SIG-M5 (cell line): Measurements from ENCODE around the gene SFXN5.

Experiments
- DNase-seq: peaks from one replicate; lab custom pipeline; 2025; lab: John Stamatoyannopoulos, UW

The SFXN5 gene

GRCh38 chr2:72940361-72940760 lies 131.2 kb downstream of the SFXN5 start:
- DNase-seq, result no peak

DNA sequence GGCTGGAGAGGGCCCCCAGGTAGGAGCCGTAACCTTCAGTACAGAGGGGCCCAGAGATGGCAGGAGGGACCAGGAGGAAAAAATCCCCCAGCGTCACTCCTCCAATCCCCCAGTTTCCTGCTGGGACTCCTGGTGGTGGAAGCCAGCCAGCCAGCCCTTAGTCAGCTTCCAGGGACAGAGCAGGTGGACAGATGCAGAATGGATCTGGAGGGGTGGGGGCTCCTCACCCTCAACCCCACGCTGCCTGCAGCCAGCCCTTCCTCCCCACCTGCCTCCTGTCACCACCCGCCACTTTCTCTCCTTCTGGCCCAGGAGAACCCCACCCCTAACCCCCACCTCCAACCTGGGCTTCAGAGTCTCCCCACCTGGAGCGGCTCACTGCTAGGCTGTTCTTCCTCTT lies 133.1 kb downstream of the SFXN5 start:
- DNase-seq, result no peak

DNA sequence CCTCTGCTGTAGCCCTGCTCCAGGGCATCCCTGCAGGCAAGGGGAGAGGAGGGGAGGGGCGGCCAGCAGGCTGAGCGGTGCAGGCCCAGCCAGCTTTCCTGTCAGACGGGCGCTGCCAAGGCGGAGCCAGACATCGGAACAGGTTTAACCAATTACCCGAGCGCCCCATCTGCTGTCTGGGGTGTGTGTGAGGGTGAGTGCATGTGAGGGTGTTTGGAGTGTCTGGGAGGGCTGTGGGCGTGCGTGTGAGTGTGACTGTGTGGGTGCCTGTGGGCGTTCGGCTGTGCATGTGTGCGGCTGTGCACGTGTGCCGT lies 134.2 kb downstream of the SFXN5 start:
- DNase-seq, result no peak

DNA sequence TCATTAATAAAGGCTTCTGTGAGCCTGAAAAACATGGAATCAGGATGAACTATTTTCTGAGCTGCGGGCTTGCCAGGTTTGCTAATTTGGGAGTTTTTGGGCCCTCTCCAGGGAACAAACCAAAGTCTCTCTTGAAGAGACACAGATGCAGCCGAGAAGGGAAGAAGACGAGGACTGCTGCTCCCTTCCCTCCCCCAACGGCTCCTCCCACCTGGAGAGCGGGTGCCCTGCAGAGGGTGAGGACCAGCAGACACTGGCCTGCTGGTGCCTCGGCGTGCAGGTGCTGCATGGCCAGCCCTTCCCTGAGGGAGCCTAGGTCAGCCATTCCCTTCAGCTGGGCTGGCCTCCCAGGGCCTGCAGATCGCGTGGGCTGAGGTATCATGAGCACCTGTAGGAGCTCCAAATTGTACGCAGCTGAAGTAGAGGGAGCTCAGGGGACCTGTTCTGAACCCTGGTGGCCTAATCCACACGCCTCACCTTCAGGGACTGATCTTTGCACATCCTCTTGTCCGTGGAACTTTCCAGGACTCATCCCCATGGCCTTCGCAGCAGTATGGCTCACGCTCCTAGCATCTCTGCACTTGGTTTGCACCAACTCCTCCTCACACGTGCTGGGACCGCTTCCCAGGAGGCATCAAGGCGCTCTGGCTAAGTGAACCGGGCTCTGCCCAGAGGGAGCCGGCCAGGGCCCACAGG lies 134.7 kb downstream of the SFXN5 start:
- DNase-seq, result no peak

GRCh38 chr2:72935611-72935957 lies 135.9 kb downstream of the SFXN5 start:
- DNase-seq, result no peak

DNA sequence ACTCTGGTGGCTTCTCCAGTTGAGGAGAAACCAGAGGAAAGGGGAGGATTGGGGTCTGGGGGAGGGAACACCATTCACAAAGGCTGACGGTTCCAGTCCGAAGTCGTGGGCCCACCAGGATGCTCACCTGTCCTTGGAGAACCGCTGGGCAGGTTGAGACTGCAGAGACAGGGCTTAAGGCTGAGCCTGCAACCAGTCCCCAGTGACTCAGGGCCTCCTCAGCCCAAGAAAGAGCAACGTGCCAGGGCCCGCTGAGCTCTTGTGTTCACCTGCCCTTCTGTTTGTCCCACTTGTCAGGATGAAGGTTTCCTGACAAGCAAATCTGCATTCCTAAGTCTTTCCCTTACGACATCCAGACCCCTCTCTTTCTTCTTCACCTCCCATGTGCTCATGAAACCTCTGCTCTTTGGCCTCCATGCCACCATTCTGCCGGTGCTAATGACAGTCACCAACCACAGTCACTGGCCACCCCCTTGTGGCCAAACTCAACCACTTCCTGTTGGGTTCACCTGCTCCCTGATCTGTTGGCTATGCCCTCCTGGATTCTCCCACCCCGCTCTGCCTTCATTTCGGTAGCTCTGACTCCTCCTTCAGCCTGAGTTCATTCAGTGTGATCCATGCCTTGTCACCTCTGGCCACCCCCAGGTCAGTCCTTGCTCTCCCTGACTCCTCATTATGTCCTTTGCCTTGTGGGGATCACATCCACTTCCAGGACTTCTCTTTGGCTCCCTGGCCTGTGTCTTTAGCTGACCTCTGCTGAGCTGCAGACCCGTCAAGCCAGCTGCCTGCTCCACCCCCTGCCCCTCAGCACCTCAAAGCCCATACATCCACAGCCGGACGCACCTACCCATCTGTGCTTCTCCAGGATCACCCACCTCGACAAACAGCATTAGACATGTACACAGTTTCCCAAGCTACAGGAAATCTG lies 136.6 kb downstream of the SFXN5 start:
- no peak for DNase-seq

DNA sequence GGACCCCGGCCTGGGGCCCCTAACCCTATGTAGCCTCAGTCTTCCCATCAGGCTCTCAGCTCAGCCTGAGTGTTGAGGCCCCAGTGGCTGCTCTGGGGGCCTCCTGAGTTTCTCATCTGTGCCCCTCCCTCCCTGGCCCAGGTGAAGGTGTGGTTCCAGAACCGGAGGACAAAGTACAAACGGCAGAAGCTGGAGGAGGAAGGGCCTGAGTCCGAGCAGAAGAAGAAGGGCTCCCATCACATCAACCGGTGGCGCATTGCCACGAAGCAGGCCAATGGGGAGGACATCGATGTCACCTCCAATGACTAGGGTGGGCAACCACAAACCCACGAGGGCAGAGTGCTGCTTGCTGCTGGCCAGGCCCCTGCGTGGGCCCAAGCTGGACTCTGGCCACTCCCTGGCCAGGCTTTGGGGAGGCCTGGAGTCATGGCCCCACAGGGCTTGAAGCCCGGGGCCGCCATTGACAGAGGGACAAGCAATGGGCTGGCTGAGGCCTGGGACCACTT lies 137.8 kb downstream of the SFXN5 start:
- DNase-seq, result no peak

DNA sequence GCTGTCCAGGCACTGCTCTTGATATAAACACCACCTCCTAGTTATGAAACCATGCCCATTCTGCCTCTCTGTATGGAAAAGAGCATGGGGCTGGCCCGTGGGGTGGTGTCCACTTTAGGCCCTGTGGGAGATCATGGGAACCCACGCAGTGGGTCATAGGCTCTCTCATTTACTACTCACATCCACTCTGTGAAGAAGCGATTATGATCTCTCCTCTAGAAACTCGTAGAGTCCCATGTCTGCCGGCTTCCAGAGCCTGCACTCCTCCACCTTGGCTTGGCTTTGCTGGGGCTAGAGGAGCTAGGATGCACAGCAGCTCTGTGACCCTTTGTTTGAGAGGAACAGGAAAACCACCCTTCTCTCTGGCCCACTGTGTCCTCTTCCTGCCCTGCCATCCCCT lies 138.3 kb downstream of the SFXN5 start:
- DNase-seq, result no peak

DNA sequence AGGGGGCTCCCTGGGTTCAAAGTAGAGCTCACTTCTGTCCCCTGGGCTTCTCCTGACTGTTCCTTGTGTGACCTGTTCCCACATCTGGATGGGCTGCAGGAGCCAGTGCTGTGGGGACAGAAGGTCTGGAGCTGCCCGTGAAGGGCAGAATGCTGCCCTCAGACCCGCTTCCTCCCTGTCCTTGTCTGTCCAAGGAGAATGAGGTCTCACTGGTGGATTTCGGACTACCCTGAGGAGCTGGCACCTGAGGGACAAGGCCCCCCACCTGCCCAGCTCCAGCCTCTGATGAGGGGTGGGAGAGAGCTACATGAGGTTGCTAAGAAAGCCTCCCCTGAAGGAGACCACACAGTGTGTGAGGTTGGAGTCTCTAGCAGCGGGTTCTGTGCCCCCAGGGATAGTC lies 138.7 kb downstream of the SFXN5 start:
- no peak for DNase-seq

- no peak for DNase-seq
These were observed 139.3 kb downstream of the SFXN5 start for GRCh38 chr2:72932045-72932740.

DNA sequence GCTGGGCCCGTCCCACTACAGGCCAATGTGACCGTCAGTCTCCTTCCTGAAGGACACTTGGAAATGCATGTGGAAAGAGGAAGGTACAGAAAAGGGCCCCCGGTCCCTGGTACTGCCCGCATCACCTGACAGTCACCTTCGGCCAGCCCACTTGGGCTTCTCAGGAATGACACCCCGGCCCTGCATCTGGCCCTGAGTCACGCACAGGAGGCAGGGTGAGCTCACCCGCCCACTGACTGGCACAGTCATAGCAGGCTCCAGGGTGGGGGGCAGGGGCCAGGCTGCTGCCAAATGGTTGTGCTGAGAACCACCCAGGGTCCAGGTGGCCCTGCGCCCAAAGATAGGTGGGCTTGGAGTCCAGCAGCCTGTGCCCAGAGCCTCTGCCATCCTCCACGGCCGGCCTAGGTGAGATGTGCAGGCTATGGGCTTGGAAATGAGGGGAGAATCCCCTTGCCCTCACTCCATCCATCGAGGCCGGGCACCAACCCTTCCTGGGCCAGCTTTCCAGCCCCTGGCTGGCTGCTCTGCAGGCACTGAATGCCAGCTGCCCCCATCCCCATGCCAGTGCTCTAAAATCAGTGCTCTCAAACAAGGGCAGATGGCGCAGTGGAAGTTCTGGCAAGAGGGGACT lies 140.1 kb downstream of the SFXN5 start:
- no peak for DNase-seq

DNA sequence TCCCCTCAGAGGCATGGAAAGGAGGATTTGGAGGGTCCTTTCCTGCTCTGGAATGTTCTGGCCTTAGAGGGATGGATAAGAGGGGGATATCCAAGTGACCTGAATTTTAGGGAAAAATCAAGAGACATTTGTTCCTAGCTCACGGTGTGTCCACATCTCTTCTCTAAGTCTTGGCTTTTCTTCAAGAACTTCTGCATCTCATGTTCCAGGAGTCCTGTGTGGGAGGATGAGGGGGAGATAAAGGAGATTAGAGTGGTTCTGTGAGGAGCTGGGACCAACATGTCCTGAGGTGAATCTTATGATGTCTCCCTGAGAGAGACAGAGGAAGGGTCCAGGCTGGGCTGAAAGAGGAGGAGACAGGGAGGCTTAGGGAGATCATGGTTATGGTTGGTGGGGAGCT lies 142.5 kb downstream of the SFXN5 start:
- DNase-seq, result no peak

- DNase-seq, result no peak
These were observed 143.6 kb downstream of the SFXN5 start for GRCh38 chr2:72927619-72928550.

DNA sequence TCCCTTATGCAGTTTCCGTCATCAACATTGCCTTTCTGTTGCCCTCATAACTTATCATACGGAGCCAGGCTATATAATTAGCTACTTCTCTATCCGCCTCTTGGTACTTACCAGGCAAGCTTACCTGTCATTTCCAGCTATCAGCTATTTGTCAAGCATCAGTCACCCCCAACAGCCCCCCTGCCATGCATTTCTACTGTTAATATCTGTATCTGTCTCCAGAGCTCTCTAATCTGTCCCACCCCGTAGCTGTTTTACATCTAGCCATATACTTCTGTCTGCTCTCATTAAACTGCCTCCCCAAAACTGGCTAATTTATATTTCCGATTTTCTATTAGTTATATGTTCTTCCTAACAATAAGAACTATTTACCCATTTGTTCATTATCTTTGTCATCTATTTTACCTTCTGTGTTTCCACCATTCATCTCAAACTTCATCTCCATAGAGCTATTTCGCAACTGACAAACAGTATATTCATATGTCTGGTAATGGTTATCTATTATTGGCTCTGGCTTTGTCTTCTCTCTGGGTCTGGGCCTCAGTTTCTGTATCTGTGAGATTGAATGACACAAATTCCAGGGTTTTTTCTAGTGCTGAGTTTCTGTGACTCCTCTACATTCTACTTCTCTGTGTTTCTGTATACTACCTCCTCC lies 144.6 kb downstream of the SFXN5 start:
- no peak for DNase-seq

GRCh38 chr2:72926368-72926767 lies 145.1 kb downstream of the SFXN5 start:
- no peak for DNase-seq

DNA sequence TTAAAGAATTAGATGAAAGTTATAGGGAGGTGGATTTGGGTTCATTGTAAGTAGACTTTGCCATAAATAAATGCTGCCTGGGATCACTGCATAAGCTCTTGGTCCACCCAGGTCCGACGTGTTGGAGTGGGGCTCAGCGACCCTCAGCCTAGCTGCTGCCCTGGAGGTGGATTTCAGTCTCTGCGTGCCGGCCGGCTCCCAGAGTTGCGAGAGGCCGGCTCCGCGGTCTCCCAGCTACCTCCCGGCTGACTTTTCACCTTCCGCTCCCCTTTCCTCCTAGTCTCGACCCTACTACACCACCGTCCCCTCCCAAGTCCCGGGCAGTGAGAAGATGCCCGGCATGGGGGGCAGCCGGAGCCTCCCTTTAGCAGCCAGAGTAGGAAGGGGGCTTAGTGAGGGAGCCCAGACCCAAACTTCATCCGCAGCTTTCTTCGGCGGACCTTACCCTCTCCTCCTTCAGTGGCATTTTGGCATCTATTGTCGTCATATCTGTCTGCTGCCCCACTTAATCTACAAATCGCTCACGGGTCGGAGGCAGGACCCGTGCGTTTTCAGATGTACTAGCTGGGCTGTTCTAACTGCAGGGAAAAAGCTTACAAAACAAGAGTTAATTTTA lies 146.1 kb downstream of the SFXN5 start:
- DNase-seq, result no peak

- DNase-seq, result no peak
These were observed 146.9 kb downstream of the SFXN5 start for GRCh38 chr2:72924353-72925240.

DNA sequence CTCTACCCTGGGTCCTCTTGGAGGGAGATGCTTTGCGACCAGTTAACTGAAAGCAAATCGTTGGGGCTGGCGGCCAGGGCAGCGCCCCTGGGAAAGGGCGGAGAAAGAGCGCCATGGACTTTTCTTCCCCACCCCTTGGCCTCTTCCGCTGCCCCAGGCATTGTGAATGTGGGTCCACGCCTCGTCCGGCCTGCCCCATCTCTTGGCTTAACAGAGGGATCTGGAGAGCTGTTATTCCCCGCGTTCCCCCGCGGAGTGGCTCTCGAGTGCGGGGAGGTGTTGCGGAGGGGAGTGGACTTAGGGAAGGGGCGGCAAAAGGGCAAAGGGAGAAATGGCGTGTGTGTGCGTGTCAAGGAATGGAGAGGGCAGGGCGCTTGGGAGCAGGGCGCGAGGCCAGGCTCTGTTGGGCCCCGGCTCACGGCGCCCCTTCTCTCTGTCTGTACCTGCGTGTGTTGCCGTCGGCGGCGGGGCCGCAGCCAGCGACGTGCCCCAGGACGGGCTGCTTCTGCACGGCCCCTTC lies 147.6 kb downstream of the SFXN5 start:
- DNase-seq, result no peak

- DNase-seq, result no peak
These were observed 149.7 kb downstream of the SFXN5 start for GRCh38 chr2:72921853-72922252.
